Measurements from ENCODE around the gene TBX20. TPM values are rescaled to one million over a fixed set of nuclear protein-coding genes. Genes with fewer than 3 reads are reported as not detected.
A peak's percentile ranks its signal among the peaks of the same experiment; 100 is the strongest.

Gene TBX20, protein sequence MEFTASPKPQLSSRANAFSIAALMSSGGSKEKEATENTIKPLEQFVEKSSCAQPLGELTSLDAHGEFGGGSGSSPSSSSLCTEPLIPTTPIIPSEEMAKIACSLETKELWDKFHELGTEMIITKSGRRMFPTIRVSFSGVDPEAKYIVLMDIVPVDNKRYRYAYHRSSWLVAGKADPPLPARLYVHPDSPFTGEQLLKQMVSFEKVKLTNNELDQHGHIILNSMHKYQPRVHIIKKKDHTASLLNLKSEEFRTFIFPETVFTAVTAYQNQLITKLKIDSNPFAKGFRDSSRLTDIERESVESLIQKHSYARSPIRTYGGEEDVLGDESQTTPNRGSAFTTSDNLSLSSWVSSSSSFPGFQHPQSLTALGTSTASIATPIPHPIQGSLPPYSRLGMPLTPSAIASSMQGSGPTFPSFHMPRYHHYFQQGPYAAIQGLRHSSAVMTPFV
- total RNA-seq, result 193 TPM
- long read RNA-seq, partial matches to known transcripts, result 0 of 3 reads
- long read RNA-seq, other reads (novel, unspliced or antisense), result 3 of 3 reads

DNA sequence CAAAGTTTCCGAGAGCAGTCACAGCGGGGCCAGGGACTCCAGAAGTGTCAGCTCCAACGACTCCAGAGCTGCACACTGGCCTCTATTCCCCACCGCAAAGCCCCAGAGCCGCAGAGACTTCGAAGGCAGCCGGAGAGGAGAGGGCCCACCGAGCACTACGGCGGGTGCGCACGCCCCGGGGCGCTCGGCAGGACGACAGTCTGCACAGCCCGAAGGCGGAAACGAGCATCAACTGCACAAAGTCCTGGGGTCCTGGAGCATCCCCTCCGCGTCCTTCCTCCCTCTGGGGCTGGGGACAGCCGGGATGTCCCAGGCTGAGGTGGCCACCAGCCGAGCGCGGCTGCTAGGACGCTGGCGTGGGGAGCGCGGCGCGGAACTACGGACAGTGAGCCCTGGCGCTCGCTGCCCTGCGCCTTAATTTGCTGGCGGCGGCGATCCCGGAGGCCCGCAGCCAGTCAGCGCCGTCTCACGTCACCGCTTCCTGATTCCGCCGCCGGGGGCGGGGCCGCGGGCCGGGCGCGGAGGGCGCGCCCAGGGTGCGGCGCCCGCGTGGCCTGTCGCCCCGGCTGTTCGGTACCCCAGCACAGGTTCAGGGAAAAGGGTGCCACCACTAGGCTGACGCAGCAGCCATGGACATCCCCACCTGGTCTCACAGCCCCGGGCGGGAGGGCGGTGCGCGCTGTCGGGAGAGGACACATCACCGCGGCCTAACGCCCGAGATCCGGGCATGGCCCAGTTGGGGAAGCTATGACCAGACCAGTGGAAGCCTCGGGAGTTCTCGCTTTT lies at the start of gene TBX20:
Gene TBX20, minus strand, starts transcription at position 391 of the 786 bp plus-strand sequence. CDS start 480 bp downstream, outside the sequence.
- intact Hi-C loops (cut with micrococcal nuclease), result loop anchor here (10.0 kb wide), 1 partner anchor 171 kb away; no protein-coding TSS in a partner anchor
- ATAC-seq (peak; percentile 78), DNase-seq (peak; percentile 94)

DNA sequence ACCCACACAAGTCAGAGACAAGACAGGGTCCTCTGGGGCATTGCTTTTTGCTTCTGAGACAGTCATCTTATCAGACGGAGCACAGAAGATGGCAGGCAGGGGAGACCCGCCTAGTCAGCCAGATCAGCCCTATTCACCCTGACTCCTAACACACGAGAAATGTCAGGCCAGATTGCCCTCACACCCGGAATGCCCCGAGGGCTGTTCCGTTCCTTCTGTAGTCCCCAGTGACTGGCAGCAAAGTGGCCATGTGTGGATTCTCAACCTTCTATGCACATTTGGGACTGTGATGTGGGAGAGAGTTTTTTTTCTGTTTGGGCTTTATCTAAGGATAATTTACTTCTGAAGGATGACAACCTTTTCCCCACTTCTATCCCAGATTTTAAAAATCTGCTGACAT lies 35.5 kb upstream of the TBX20 start:
- no peak for ATAC-seq
- intact Hi-C loops (cut with micrococcal nuclease), result no loop called here
- no peak for DNase-seq

DNA sequence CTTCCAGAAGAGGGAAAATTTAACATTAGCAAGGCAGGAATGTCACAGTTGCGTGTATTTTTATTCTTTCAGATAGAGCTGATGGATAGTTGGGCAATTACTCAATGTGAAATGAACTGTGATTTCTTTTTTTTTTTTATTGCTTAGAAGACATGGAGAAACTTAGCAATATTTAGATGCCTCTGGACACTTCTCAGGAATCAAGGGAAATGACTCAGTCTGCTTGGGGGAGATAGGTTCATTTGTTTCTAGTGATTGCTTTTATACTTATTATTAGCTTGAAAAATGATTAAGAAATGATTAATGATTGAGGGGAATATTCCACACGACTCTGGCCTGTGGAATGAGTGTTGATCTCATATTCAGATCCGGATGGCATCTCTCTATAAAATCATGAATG lies 33.1 kb upstream of the TBX20 start:
- no peak for DNase-seq
- intact Hi-C loops (cut with micrococcal nuclease), result no loop called here
- no peak for ATAC-seq

DNA sequence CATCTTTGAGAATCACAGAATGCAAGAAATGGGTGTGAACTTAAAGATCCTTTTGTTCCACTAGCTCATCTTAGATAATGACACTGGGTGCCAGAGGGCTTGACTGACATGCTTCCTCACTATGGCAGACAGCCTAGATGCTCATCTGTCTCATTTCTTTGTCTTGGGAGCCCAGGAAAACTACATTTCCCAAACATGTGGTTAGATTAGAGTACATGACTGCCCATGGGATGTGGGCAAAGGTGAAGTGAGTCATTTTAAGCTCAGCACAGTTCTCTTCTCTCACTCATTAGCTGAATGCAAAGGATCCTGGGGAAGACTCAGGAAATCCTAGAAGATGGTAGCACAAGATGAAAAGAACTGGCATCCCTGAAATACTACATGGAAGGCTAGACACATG lies 32.5 kb upstream of the TBX20 start:
- intact Hi-C loops (cut with micrococcal nuclease), result no loop called here
- no peak for ATAC-seq
- DNase-seq, result no peak

DNA sequence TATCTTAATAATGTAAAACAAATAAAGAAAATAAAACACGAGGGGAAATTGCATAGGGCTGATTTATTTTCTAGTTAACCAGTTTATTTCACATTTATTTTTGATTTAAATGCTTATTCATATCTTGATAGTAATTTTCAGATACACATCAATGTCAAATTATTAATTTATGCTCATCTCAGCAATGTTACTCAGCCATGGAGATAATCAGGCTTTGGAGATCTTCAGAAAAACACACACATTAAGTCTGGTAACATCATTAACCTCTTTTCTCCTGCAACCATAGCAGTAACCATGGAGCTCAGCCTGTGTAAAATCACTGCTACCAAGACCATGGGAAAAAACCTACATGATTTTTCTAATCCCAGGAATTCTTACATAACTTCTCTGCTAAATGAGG lies 31.9 kb upstream of the TBX20 start:
- no peak for DNase-seq
- intact Hi-C loops (cut with micrococcal nuclease), result no loop called here
- ATAC-seq, result no peak

DNA sequence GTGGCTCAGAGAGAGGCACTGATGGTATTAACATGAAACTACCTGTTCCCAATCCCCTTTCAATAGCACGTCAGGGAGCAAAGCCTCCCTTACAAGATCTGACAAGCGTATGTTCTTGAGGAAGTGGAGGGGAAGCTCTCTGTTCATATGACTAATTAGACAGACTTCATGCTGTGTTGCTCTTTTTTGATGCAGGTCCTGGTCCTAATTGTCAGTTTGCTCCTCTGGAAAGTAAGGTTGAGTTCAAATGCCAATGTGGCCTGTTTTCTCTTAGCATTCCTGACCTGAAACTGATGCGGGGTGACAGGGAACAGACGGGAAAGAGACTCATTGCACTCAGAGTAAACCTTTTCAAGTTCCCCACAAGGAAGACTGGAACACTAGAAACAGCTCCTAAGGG lies 27.0 kb upstream of the TBX20 start:
- DNase-seq (no peak), ATAC-seq (no peak)
- intact Hi-C loops (cut with micrococcal nuclease), result no loop called here

DNA sequence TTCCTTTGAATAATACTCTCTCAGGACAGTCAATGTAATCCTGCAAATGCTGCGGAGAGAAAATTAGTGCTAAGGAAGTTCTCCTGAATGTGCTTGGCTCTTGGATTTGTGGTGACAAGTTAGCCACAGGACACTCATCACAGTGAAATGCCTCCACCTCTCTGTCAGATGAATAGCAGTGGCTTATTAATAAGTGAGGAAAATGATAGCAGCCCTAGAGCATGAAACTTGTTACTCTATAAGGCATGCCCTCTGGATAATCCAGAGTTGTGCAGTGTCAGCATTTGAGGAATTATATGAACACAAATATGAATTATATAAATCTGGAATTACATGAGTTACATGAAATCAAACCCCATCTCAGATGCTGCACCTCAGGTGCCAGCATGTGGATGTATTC lies 23.5 kb upstream of the TBX20 start:
- no peak for DNase-seq
- intact Hi-C loops (cut with micrococcal nuclease), result no loop called here
- ATAC-seq, result peak; percentile 81

DNA sequence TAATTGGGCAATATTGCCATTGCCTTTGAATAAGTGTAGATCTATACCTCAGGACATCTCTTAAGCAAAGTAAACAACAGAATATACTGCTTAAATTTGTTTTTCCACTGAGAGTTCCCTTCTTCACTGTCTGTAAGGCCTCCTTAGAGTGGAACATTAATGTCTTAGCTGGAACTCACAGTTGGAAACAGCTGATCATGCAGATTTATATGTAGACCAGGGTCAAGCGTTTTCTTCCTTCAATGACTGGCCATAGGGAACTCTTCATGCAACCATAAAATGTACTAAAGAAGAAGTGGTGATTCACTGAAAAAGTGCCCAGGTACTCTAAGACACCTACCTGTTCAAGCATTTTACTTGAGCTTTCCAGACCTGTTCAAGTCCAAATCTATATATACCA lies 18.3 kb upstream of the TBX20 start:
- DNase-seq, result no peak
- intact Hi-C loops (cut with micrococcal nuclease), result no loop called here
- no peak for ATAC-seq

DNA sequence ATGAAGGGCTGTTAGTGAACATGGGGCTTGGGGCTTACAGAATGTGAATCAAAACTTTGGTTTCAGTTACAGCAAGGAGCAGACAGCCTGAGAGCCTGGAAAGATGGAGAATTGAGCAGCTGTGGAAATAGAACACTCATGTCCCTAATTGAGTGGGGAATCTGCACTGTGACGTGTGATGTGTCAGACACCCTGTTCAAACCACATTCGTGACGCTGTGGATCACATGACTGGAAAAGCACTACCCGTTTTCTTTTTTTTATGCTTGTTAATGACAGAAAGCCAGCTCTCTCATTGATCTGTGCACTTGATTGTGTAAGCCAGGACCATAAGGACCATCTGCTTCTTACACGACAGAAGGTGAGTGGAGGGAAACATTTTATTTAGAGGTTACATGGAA lies 15.1 kb upstream of the TBX20 start:
- intact Hi-C loops (cut with micrococcal nuclease), result no loop called here
- ATAC-seq, result no peak

DNA sequence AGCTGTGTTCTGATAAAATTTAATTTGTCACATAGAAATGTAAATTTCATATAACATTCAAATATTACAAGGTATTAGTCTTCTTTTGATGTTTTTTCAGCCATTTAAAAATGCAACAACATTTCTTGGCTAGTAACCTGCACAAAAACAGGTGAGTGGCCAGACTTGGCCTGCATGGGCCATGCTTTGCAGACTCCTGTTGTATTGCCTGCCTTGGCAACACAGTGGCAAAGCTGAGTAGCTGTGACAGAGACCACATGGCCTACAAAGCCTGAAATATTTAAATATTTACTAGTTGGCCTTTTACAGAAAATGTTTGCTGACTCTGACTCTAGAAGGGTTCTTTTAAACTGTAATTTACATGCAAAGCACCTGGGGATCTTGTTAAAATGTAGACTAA lies 13.5 kb upstream of the TBX20 start:
- intact Hi-C loops (cut with micrococcal nuclease), result no loop called here
- no peak for DNase-seq
- no peak for ATAC-seq

More for the DNA sequence above, 15.1 kb upstream of the TBX20 start:
- no peak for DNase-seq

DNA sequence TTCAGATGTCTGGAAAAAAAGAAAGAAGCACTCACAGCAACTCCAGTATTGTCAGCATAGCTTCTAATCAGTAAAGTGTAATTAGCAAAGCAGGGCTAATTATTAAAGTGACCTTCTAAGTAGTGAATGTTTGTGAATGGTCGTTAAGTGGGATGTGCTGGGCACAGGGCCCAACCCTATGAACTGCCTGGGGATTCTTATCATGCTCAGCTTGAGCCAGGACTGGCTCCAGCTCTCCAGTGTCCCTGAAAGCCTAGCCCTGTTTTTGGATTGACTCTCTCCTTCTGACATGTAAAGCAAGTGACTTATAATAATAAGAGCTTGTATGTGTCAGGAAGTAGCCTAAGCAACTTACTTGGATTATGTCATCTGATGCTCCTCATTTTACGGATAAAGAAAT lies 9.5 kb upstream of the TBX20 start:
- peak; percentile 74 for ATAC-seq
- DNase-seq, result peak; percentile 76
- intact Hi-C loops (cut with micrococcal nuclease), result no loop called here

DNA sequence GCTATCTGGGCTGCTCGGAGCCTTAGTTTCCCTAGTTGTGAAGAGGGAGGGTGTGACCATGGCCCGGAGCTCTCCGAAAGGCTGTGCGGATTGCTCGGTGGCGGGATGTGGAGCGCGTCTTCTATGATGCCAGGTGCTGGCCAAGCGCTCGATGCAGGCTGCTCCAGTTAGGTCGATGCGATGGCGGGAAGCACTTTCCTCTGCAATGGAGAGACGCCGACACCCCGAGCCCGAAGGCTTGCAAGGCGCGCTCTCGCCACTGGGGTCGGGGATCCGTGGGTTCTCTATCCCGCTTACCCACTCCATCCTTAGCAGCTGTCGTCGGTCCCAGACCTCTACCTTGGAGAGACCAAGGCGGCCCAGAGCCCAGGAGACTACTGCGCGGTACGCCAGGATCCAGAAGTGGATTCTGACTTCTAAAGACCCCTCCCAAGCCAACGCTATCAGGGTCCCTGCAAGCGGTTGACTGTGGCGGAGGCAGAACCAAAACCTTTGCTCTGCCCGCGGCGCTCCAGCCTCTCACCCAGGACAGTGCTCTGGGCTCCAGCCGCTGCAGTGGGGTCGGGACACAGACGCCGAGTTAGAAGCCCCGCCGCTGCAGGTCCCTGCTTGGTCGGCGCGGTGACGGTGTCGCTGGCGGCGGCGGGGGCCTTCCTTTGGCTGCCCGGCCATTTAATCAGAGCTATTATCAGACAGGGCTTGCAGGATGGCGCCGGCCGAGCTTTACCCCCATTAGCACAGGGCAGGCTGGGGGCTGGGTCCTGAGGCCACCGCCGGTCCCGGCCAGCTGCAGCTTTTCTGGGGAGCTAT lies 7.8 kb upstream of the TBX20 start:
- DNase-seq (peak; percentile 58), ATAC-seq (peak; percentile 16)
- intact Hi-C loops (cut with micrococcal nuclease), result no loop called here

DNA sequence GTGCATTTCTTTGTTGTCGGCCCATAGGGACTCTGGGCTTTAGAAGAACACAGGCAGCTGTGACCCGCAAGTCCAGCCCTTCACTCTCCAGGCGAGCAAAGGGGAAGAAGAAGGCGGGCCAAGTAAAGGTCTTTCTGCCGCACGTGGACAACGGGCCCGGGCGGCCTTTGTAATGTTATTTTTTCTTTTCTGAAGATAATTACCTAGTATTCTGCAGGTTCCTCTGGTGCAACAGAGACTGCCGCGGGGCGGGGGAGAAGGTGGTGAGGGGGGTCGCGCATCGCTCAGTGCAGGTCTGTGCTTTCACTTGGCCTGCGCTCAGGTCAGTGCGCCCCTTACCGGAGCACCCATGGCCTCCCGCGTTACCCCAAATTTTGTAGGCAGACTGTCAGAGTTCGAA lies 7.1 kb upstream of the TBX20 start:
- ATAC-seq (peak; percentile 9), DNase-seq (no peak)
- intact Hi-C loops (cut with micrococcal nuclease), result no loop called here

DNA sequence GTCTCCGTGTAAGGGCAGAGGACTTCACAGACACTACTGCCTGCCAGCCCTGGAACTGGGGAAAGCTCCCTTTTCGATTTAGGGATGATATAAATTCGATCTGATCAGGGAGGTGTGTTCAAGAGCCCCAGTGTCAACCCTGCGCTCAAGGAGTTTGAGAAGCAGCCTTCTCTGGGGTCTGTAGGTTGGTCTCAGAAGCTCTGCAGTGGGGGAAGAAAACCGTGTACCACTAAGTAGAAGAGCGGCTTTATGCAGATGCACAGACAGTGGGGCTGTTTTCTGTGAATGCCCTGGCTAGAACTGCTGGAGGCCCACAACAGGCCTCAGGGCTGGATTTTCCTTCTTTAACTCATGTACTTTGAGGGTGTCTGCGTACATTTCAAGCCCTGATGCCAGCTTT lies 6.3 kb upstream of the TBX20 start:
- DNase-seq (no peak), ATAC-seq (no peak)
- intact Hi-C loops (cut with micrococcal nuclease), result no loop called here

DNA sequence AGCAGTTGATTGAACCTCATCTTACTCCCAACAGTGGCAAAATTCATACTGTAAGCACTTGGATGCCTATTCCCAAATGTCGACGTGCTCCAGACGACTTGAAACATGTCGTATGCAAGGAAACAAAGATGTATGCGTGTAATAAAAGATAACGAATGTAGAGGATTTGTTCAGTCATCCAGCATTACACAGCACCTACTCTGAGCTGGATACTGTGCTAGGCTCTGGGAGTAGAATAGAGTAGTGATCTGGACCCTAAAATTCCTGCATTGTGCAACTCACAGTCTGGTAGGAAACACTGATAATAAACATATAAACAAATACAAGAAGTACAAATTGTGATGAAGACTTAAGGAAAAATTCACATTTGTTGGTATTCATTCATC lies 5.6 kb upstream of the TBX20 start:
- intact Hi-C loops (cut with micrococcal nuclease), result loop anchor here (10.0 kb wide), 1 partner anchor 165 kb away; no protein-coding TSS in a partner anchor
- ATAC-seq, result no peak

DNA sequence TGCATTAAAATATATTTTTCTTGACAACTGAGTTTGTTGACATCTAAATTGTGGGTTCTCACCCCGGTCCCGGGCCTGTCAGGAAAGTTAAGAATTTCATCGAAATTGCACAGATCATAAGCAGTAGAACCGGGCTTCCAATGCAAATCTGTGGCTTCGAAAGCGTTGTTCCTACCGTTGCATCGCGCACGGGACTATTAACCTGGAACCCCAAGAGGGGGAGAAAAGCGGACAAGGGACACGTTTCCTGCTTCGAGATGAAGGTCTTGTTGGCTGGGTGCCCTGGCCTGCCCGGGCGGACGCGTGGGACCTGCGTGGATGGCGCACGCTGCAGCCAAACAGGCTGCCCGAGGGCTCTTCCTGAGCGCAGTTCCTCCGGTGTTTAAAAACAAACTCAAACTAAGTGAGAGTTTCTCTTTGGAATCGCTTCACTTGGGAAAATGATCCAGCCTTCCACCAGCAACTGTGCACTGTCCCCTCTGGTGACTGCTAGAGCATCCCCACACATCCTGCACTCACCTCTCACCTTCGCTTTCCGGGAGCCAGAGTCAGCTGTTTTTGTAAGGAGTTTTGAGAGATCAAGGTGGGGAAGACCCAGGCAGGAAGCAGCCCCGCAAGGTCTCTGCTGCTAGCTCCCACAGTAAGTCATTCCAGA lies 5.1 kb upstream of the TBX20 start:
- ATAC-seq, result no peak
- peak; percentile 41 for DNase-seq
- intact Hi-C loops (cut with micrococcal nuclease), result loop anchor here (10.0 kb wide), 1 partner anchor 166 kb away; no protein-coding TSS in a partner anchor

More for the DNA sequence above, 5.6 kb upstream of the TBX20 start:
- no peak for DNase-seq

DNA sequence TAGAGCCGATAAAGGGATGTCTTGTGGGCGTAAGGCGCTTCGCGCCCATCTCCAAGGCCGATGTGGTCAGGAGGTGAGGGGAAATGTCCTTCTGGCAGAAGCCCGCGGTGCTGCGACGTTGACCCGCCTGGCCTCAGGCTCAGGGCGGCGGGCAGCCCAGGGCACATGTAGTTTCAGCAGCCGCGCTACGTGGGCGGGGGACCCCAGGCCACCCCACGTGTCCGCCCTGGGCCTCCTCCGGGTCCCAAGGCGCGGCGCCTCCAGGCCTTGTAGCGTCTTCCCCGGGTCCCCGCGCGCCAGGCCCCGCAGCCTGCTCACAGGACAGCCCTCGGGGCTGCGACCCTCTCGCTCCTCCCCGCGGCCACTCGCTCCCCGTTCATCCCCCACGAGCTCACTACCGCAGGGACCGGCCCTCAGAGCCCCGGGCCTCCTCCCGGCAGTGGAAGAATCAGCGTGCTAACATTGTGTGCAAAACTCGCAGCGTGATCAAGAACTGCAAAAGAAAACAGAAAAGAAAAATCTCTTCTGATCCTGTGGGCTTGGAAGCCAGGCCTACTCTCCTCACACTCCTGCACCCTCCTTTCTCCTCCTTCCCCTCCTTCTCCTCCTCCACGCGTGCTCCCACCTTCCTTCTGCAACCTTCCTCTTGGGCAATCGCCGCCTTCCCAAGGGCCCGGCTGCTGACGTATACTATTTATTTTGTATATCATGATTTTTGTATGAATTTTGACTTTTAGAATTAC lies 4.4 kb upstream of the TBX20 start:
- intact Hi-C loops (cut with micrococcal nuclease), result loop anchor here (10.0 kb wide), 1 partner anchor 167 kb away; no protein-coding TSS in a partner anchor
- ATAC-seq, result no peak

More for the DNA sequence above, 4.4 kb upstream of the TBX20 start:
- DNase-seq, result peak; percentile 45
